Measurements from ENCODE around the gene CERS6. TPM values are rescaled to one million over a fixed set of nuclear protein-coding genes. Genes with fewer than 3 reads are reported as not detected.
A peak's percentile ranks its signal among the peaks of the same experiment; 100 is the strongest.

The CERS6 gene
- total RNA-seq, 1 experiment from 2014 or later, result 45.9 TPM

GRCh38 chr2:168757223-168757622 lies 301.2 kb downstream of the CERS6 start:
- BruUV-seq (replicated peaks), result no TSS peak
- no peak for DNase-seq
- CTCF ChIA-PET, result no interaction called here

GRCh38 chr2:168758970-168759820 lies 303.1 kb downstream of the CERS6 start:
- DNase-seq, result peak; percentile 37
- CTCF ChIA-PET, result interaction anchor here (0.8 kb wide), 1 partner anchor 403 kb away, joined by 3 read pairs; no protein-coding TSS in a partner anchor
- intact Hi-C loops (cut with micrococcal nuclease; ENCODE audit: unreplicated experiment), result loop anchor here (1.0 kb wide), 1 partner anchor 413 kb away; no protein-coding TSS in a partner anchor
- H3K36me3 Mint-ChIP-seq (ENCODE audit: insufficient read depth, unreplicated experiment), result no peaks in the 10 kb centered on the region
- BruUV-seq (replicated peaks), result no TSS peak
- H3K4me3 Mint-ChIP-seq (ENCODE audit: low read depth, unreplicated experiment), result no peak overlapping the region
- no peaks in the 10 kb centered on the region for H3K27me3 Mint-ChIP-seq (ENCODE audit: unreplicated experiment)
- no peak overlapping the region for H3K27ac Mint-ChIP-seq (ENCODE audit: unreplicated experiment)
- peaks cover 8% of the 10 kb centered on the region for H3K4me1 Mint-ChIP-seq (ENCODE audit: low read depth, unreplicated experiment)
- peak; percentile 49 for TF ChIP-seq CTCF (IDR thresholded peaks at IDR 0.05; ENCODE audit: unreplicated experiment)
- H3K9me3 Mint-ChIP-seq (ENCODE audit: low read depth, unreplicated experiment), result no peaks in the 10 kb centered on the region

More at GRCh38 chr2:168757223-168757622, 301.2 kb downstream of the CERS6 start:
- Mint-ChIP-seq H3K27ac (ENCODE audit: unreplicated experiment) (no peak overlapping the region), H3K4me3 (ENCODE audit: low read depth, unreplicated experiment) (no peak overlapping the region), H3K9me3 (ENCODE audit: low read depth, unreplicated experiment) (no peaks in the 10 kb centered on the region), H3K27me3 (ENCODE audit: unreplicated experiment) (no peaks in the 10 kb centered on the region), H3K4me1 (ENCODE audit: low read depth, unreplicated experiment) (peaks cover 8% of the 10 kb centered on the region), H3K36me3 (ENCODE audit: insufficient read depth, unreplicated experiment) (no peaks in the 10 kb centered on the region)
- TF ChIP-seq CTCF (IDR thresholded peaks at IDR 0.05; ENCODE audit: unreplicated experiment), result no peak
- intact Hi-C loops (cut with micrococcal nuclease; ENCODE audit: unreplicated experiment), result no loop called here

- no peak for TF ChIP-seq CTCF (IDR thresholded peaks at IDR 0.05; ENCODE audit: unreplicated experiment)
- Mint-ChIP-seq H3K4me3 (ENCODE audit: low read depth, unreplicated experiment) (no peak overlapping the region), H3K9me3 (ENCODE audit: low read depth, unreplicated experiment) (no peaks in the 10 kb centered on the region), H3K4me1 (ENCODE audit: low read depth, unreplicated experiment) (peaks cover 19% of the 10 kb centered on the region), H3K36me3 (ENCODE audit: insufficient read depth, unreplicated experiment) (no peaks in the 10 kb centered on the region), H3K27me3 (ENCODE audit: unreplicated experiment) (no peaks in the 10 kb centered on the region), H3K27ac (ENCODE audit: unreplicated experiment) (no peak overlapping the region)
- DNase-seq, result no peak
- no TSS peak for BruUV-seq (replicated peaks)
- intact Hi-C loops (cut with micrococcal nuclease; ENCODE audit: unreplicated experiment), result no loop called here
- CTCF ChIA-PET, result interaction anchor here (0.6 kb wide), 1 partner anchor 76 kb away, joined by 6 read pairs; no protein-coding TSS in a partner anchor
Observed at GRCh38 chr2:168765401-168765800, 309.3 kb downstream of the CERS6 start.

- no peak overlapping the region for H3K4me3 Mint-ChIP-seq (ENCODE audit: low read depth, unreplicated experiment)
- no peak for TF ChIP-seq CTCF (IDR thresholded peaks at IDR 0.05; ENCODE audit: unreplicated experiment)
- CTCF ChIA-PET, result no interaction called here
Observed at GRCh38 chr2:168766600-168766999, 310.5 kb downstream of the CERS6 start.

More at GRCh38 chr2:168766600-168766999, 310.5 kb downstream of the CERS6 start:
- Mint-ChIP-seq H3K9me3 (ENCODE audit: low read depth, unreplicated experiment) (no peaks in the 10 kb centered on the region), H3K27me3 (ENCODE audit: unreplicated experiment) (no peaks in the 10 kb centered on the region), H3K4me1 (ENCODE audit: low read depth, unreplicated experiment) (peaks cover 19% of the 10 kb centered on the region), H3K27ac (ENCODE audit: unreplicated experiment) (no peak overlapping the region), H3K36me3 (ENCODE audit: insufficient read depth, unreplicated experiment) (no peaks in the 10 kb centered on the region)
- BruUV-seq (replicated peaks), result no TSS peak
- peak; percentile 13 for DNase-seq
- intact Hi-C loops (cut with micrococcal nuclease; ENCODE audit: unreplicated experiment), result no loop called here
